H9 (cell line): ENCODE data around the gene AFAP1. TPM values are rescaled to one million over a fixed set of nuclear protein-coding genes. Genes with fewer than 3 reads are reported as not detected.
A peak's percentile ranks its signal among the peaks of the same experiment; 100 is the strongest.

Experiments
- DNase-seq: peaks from one replicate; pipeline ENCODE4 v3.0.0-alpha.2; 2017
- H2AFZ ChIP-seq: one replicate; pipeline ENCODE4 v1.6.1; 2013; ENCODE audit warnings: mild to moderate bottlenecking, low read length, control low read depth, moderate library complexity
- H2AK5ac ChIP-seq: 2 replicates; pipeline ENCODE4 v1.6.1; 2013; ENCODE audit warnings: low read length, control low read depth, mixed read lengths; ENCODE audit not compliant: insufficient read length
- H2BK120ac ChIP-seq: one replicate; pipeline ENCODE4 v1.6.1; 2013; ENCODE audit warnings: low read depth, mild to moderate bottlenecking, low read length, control low read depth, inconsistent platforms; ENCODE audit not compliant: poor library complexity, severe bottlenecking
- H2BK12ac ChIP-seq: 2 replicates; pipeline ENCODE4 v1.6.1; 2013; ENCODE audit warnings: low read length, control low read depth, mixed read lengths, low read depth; ENCODE audit not compliant: insufficient read length
- H2BK15ac ChIP-seq: 2 replicates; pipeline ENCODE4 v1.6.1; 2013; ENCODE audit warnings: low read depth, low read length, control low read depth
- H2BK20ac ChIP-seq: one replicate; pipeline ENCODE4 v1.6.1; 2013; ENCODE audit warnings: low read depth, mild to moderate bottlenecking, low read length, control low read depth, inconsistent platforms; ENCODE audit not compliant: poor library complexity, severe bottlenecking
- H2BK5ac ChIP-seq: 2 replicates; pipeline ENCODE4 v1.6.1; 2013; ENCODE audit warnings: low read length, control low read depth, mixed read lengths; ENCODE audit not compliant: insufficient read length
- H3K14ac ChIP-seq: 2 replicates; pipeline ENCODE4 v1.6.1; 2013; ENCODE audit warnings: low read length, control low read depth; ENCODE audit not compliant: insufficient read depth
- H3K18ac ChIP-seq: 2 replicates; pipeline ENCODE4 v1.6.1; 2013; ENCODE audit warnings: low read depth, mild to moderate bottlenecking, mixed read lengths, low read length, control low read depth; ENCODE audit not compliant: insufficient read length
- H3K23ac ChIP-seq: 2 replicates; pipeline ENCODE4 v1.6.1; 2013; ENCODE audit warnings: low read length, control low read depth, mixed read lengths, low read depth; ENCODE audit not compliant: insufficient read length
- H3K23me2 ChIP-seq: 2 replicates; pipeline ENCODE4 v1.6.1; 2013; ENCODE audit warnings: low read depth, mild to moderate bottlenecking, mixed read lengths, low read length, control low read depth; ENCODE audit not compliant: insufficient read length, poor library complexity, severe bottlenecking
- H3K27ac ChIP-seq: 2 replicates; pipeline ENCODE4 v1.5.1; 2013; ENCODE audit warnings: low read length, control low read depth, mixed read lengths, low read depth; ENCODE audit not compliant: insufficient read length
- H3K27me3 ChIP-seq: 2 replicates; pipeline ENCODE4 v1.6.1; 2013; ENCODE audit warnings: low read length, control low read depth, inconsistent platforms; ENCODE audit not compliant: insufficient read depth
- H3K4ac ChIP-seq: 2 replicates; pipeline ENCODE4 v1.6.1; 2013; ENCODE audit warnings: low read depth, mild to moderate bottlenecking, control low read depth, inconsistent platforms, low read length, moderate library complexity
- H3K4me1 ChIP-seq: 2 replicates; pipeline ENCODE4 v1.6.1; 2013; ENCODE audit warnings: low read length, control low read depth, inconsistent platforms; ENCODE audit not compliant: insufficient read depth
- H3K4me2 ChIP-seq: 2 replicates; pipeline ENCODE4 v1.6.1; 2013; ENCODE audit warnings: low read length, control low read depth, mixed read lengths; ENCODE audit not compliant: insufficient read length, insufficient read depth
- H3K56ac ChIP-seq: 2 replicates; pipeline ENCODE4 v1.6.1; 2013; ENCODE audit warnings: low read depth, mild to moderate bottlenecking, mixed read lengths, low read length, control low read depth; ENCODE audit not compliant: insufficient read length
- H3K79me1 ChIP-seq: 2 replicates; pipeline ENCODE4 v1.6.1; 2013; ENCODE audit warnings: low read depth, mild to moderate bottlenecking, moderate library complexity, low read length, control low read depth, inconsistent platforms; ENCODE audit not compliant: insufficient read depth, poor library complexity, severe bottlenecking
- H3K79me2 ChIP-seq: 2 replicates; pipeline ENCODE4 v1.6.1; 2013; ENCODE audit warnings: low read length, control low read depth, inconsistent platforms; ENCODE audit not compliant: insufficient read depth
- H3K9ac ChIP-seq: 2 replicates; pipeline ENCODE4 v1.6.1; 2013; ENCODE audit warnings: low read length, control low read depth, mixed read lengths; ENCODE audit not compliant: insufficient read length; ENCODE audit errors: extremely low read depth
- H3K9me3 ChIP-seq: one replicate; pipeline ENCODE4 v1.6.1; 2013; ENCODE audit warnings: low read depth, low read length, inconsistent platforms; ENCODE audit not compliant: control insufficient read depth
- H3T11ph ChIP-seq: one replicate; pipeline ENCODE4 v1.6.1; 2013; ENCODE audit warnings: mild to moderate bottlenecking, low read length, control low read depth, inconsistent platforms
- H4K20me1 ChIP-seq: one replicate; pipeline ENCODE4 v1.6.1; 2013; ENCODE audit not compliant: control insufficient read depth, insufficient read length, insufficient read depth
- H4K5ac ChIP-seq: 2 replicates; pipeline ENCODE4 v1.6.1; 2013; ENCODE audit warnings: low read depth, mild to moderate bottlenecking, mixed read lengths, low read length, control low read depth; ENCODE audit not compliant: insufficient read length
- H4K8ac ChIP-seq: replicated peaks from 2 replicates; pipeline ENCODE4 v1.6.1; 2013; ENCODE audit warnings: low read length, control low read depth, mixed read lengths, low read depth; ENCODE audit not compliant: insufficient read length
- H4K91ac ChIP-seq: 2 replicates; pipeline ENCODE4 v1.6.1; 2013; ENCODE audit warnings: low read depth, mild to moderate bottlenecking, moderate library complexity, mixed read lengths, low read length, control low read depth; ENCODE audit not compliant: insufficient read length
- H3K27ac Mint-ChIP-seq, 3 experiments: 2 replicates in 2 of 3; 3 replicates in 1 of 3; pipeline ENCODE4 v1.8.0; 2020 to 2021; ENCODE audit warnings: mixed read lengths in 3 of 3, mild to moderate bottlenecking in 1 of 3, moderate library complexity in 1 of 3
- H3K27me3 Mint-ChIP-seq: 2 replicates; pipeline ENCODE4 v1.8.0; 2021; ENCODE audit warnings: low read depth, mild to moderate bottlenecking, moderate library complexity, mixed read lengths
- H3K36me3 Mint-ChIP-seq, 3 experiments: 2 replicates in 2 of 3; 3 replicates in 1 of 3; pipeline ENCODE4 v1.8.0; 2020 to 2021; ENCODE audit warnings: low read depth in 3 of 3, mixed read lengths in 3 of 3; ENCODE audit not compliant: insufficient read depth in 1 of 3
- H3K4me1 Mint-ChIP-seq, 2 experiments: 2 replicates each; pipeline ENCODE4 v1.8.0; 2020; ENCODE audit warnings: mixed read lengths in 2 of 2
- H3K4me3 Mint-ChIP-seq, 2 experiments: 2 replicates in 1 of 2; 3 replicates in 1 of 2; pipeline ENCODE4 v1.8.0; 2020 to 2021; ENCODE audit warnings: mild to moderate bottlenecking in 2 of 2, mixed read lengths in 2 of 2, moderate library complexity in 1 of 2
- H3K9me3 Mint-ChIP-seq, 2 experiments: 2 replicates in 1 of 2; 3 replicates in 1 of 2; pipeline ENCODE4 v1.8.0; 2020; ENCODE audit warnings: mild to moderate bottlenecking in 2 of 2, mixed read lengths in 2 of 2, moderate library complexity in 1 of 2
- WGBS: extraction: QIAGEN DNeasy Blood & Tissue Kit; methylation state at CpG from one replicate; pipeline ENCODE4 v1.1.7; 2013; ENCODE audit warnings: missing lambda C conversion rate, low lambda C conversion rate, mixed read lengths; ENCODE audit not compliant: insufficient read length; ENCODE audit errors: extremely low coverage; 5-methylcytosine and 5-hydroxymethylcytosine counted together
- total RNA-seq: library from RNA; stranded (reverse); gene quantifications from 2 replicates; pipeline ENCODE4 v1.2.1, GENCODE V29; 2021
- TF ChIP-seq, protein P1 (sequence below): fragments of 200-600 bp; sonication (generic); conservative IDR thresholded peaks from 3 replicates; pipeline ENCODE4 v1.8.0; 2021; ENCODE audit warnings: antibody characterized with exemption, mild to moderate bottlenecking

Gene AFAP1
- total RNA-seq, 1 experiment from 2014 or later, result 6.5 TPM

DNA sequence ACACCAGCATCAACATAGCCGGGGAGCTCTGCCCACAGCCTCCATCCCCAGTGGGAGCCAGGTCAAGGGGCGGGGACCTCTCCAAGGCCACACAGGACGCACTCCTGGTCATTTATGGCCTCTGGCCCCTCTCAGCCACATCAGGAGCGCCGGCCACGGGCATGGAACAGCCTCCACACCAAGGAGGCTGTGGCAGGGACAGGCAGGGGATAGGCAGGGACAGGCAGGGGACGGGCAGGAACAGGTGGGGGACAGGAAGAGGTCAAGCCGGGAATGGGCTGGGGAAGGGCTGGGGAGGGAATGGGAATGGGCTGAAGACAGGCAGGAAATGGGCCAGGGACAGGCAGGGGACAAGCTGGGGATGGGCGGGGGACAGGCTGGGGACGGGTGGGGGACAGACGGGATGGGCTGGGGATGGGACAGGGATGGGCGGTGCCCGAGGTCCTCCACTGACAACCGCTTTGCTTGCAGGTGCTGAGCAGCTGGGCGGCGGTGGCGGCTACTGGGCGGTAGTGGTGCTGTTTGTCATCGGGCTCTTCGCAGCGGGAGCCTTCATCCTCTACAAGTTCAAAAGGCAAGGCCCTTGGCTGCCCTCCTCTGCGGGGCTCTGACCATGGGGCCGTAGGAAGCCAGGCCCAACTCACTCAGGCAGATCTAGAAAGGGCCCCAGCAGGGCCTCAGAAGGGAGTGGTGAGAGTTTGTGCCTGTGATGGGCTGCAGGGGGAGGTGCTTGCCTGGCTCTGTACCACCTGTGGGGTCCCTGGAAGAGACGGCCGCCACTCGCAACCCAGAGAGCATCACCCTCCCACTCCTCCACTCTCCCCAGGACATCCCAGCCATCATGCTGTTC lies 205.6 kb downstream of the AFAP1 start:
- Mint-ChIP-seq H3K27ac (peak overlapping the region in 1 of 3 experiments; percentile 22; a peak in 1 of 7 replicates), H3K4me3 (no peak overlapping the region), H3K36me3 (no peaks in the 10 kb centered on the region), H3K27me3 (peaks cover 15% of the 10 kb centered on the region), H3K9me3 (no peaks in the 10 kb centered on the region), H3K4me1 (0 out of 4 replicates have a peak, but pooled peaks cover 0 to 4% of the 10 kb centered on the region in 2 experiments)
- no peak overlapping the region for H2AK5ac ChIP-seq
- H3K56ac ChIP-seq, result no peak overlapping the region
- no peak overlapping the region for H4K8ac ChIP-seq
- no peak overlapping the region for H2AFZ ChIP-seq
- TF ChIP-seq, protein P1, sequence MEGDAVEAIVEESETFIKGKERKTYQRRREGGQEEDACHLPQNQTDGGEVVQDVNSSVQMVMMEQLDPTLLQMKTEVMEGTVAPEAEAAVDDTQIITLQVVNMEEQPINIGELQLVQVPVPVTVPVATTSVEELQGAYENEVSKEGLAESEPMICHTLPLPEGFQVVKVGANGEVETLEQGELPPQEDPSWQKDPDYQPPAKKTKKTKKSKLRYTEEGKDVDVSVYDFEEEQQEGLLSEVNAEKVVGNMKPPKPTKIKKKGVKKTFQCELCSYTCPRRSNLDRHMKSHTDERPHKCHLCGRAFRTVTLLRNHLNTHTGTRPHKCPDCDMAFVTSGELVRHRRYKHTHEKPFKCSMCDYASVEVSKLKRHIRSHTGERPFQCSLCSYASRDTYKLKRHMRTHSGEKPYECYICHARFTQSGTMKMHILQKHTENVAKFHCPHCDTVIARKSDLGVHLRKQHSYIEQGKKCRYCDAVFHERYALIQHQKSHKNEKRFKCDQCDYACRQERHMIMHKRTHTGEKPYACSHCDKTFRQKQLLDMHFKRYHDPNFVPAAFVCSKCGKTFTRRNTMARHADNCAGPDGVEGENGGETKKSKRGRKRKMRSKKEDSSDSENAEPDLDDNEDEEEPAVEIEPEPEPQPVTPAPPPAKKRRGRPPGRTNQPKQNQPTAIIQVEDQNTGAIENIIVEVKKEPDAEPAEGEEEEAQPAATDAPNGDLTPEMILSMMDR, result no peak
- H3T11ph ChIP-seq, result no peak overlapping the region
- no peak overlapping the region for H3K4ac ChIP-seq
- no peak overlapping the region for H3K18ac ChIP-seq
- no peak overlapping the region for H2BK20ac ChIP-seq
- WGBS, result no CpG with 5 or more reads among the region's 26 CpGs
- no peak overlapping the region for H3K23ac ChIP-seq
- H3K9ac ChIP-seq, result no peak overlapping the region
- no peaks in the 10 kb centered on the region for H3K23me2 ChIP-seq
- H4K20me1 ChIP-seq, result no peaks in the 10 kb centered on the region
- no peak overlapping the region for H2BK5ac ChIP-seq
- H2BK15ac ChIP-seq, result no peak overlapping the region
- no peak overlapping the region for H4K5ac ChIP-seq
- no peak for DNase-seq
- no peaks in the 10 kb centered on the region for H3K9me3 ChIP-seq
- no peaks in the 10 kb centered on the region for H3K79me1 ChIP-seq
- no peaks in the 10 kb centered on the region for H3K27me3 ChIP-seq
- H2BK12ac ChIP-seq, result no peak overlapping the region
- H3K27ac ChIP-seq, result no peak overlapping the region
- no peak overlapping the region for H2BK120ac ChIP-seq
- H3K4me1 ChIP-seq, result no peaks in the 10 kb centered on the region
- no peaks in the 10 kb centered on the region for H3K79me2 ChIP-seq
- H3K14ac ChIP-seq, result no peak overlapping the region
- no peak overlapping the region for H3K4me2 ChIP-seq
- no peak overlapping the region for H4K91ac ChIP-seq
